Effector memory CD4-positive, alpha-beta T cell (primary cell): ENCODE data around the gene NEK11.

Experiments used
- DNase-seq, 3 donors: peaks; one replicate each; pipeline ENCODE4 v3.0.0-alpha.2; 2020
- H3K27ac ChIP-seq: 2 replicates; pipeline ENCODE4 v1.7.0; 2013; ENCODE audit warnings: mild to moderate bottlenecking, low read length, moderate library complexity; ENCODE audit not compliant: insufficient read depth, poor library complexity, severe bottlenecking
- H3K27me3 ChIP-seq: replicated peaks from 2 replicates; pipeline ENCODE4 v1.7.0; 2013; ENCODE audit warnings: mild to moderate bottlenecking, low read length; ENCODE audit not compliant: insufficient read depth, control insufficient read depth, poor library complexity, severe bottlenecking
- H3K36me3 ChIP-seq: 2 replicates; pipeline ENCODE4 v1.7.0; 2013; ENCODE audit warnings: mild to moderate bottlenecking, low read length, moderate library complexity; ENCODE audit not compliant: control insufficient read depth, insufficient read depth
- H3K4me1 ChIP-seq: 2 replicates; pipeline ENCODE4 v1.7.0; 2013; ENCODE audit warnings: low read length, mild to moderate bottlenecking; ENCODE audit not compliant: control insufficient read depth, insufficient read depth, poor library complexity, severe bottlenecking
- H3K4me3 ChIP-seq: 2 replicates; pipeline ENCODE4 v1.7.0; 2013; ENCODE audit warnings: low read length, low read depth, mild to moderate bottlenecking; ENCODE audit not compliant: insufficient read depth, poor library complexity, severe bottlenecking
- H3K9me3 ChIP-seq: 2 replicates; pipeline ENCODE4 v1.7.0; 2013; ENCODE audit warnings: mild to moderate bottlenecking, low read length, moderate library complexity; ENCODE audit not compliant: control insufficient read depth

NEK11 gene

GRCh38 chr3:131306242-131306641 is 279.6 kb downstream of the NEK11 start:
- H3K27ac ChIP-seq = no peak overlapping the region
- H3K9me3 ChIP-seq = no peaks in the 10 kb centered on the region
- H3K4me3 ChIP-seq = no peak overlapping the region
- DNase-seq = no peak
- H3K4me1 ChIP-seq = no peaks in the 10 kb centered on the region
- no peaks in the 10 kb centered on the region for H3K36me3 ChIP-seq
- no peaks in the 10 kb centered on the region for H3K27me3 ChIP-seq

GRCh38 chr3:131314318-131314717 is 287.6 kb downstream of the NEK11 start:
- H3K27ac ChIP-seq = no peak overlapping the region
- no peaks in the 10 kb centered on the region for H3K27me3 ChIP-seq
- no peak for DNase-seq
- no peaks in the 10 kb centered on the region for H3K36me3 ChIP-seq
- H3K4me3 ChIP-seq = no peak overlapping the region
- H3K4me1 ChIP-seq = no peaks in the 10 kb centered on the region
- no peaks in the 10 kb centered on the region for H3K9me3 ChIP-seq

GRCh38 chr3:131315162-131315561 is 288.5 kb downstream of the NEK11 start:
- H3K4me3 ChIP-seq = no peak overlapping the region
- no peaks in the 10 kb centered on the region for H3K27me3 ChIP-seq
- H3K36me3 ChIP-seq = no peaks in the 10 kb centered on the region
- H3K9me3 ChIP-seq = no peaks in the 10 kb centered on the region
- no peak overlapping the region for H3K27ac ChIP-seq
- DNase-seq = no peak
- H3K4me1 ChIP-seq = no peaks in the 10 kb centered on the region

GRCh38 chr3:131317667-131318066 is 291.0 kb downstream of the NEK11 start:
- DNase-seq = no peak
- Histone ChIP-seq H3K27me3 (no peaks in the 10 kb centered on the region), H3K27ac (no peak overlapping the region), H3K4me3 (no peak overlapping the region), H3K4me1 (no peaks in the 10 kb centered on the region), H3K9me3 (no peaks in the 10 kb centered on the region), H3K36me3 (no peaks in the 10 kb centered on the region)

- DNase-seq = no peak
- Histone ChIP-seq H3K4me1 (no peaks in the 10 kb centered on the region), H3K36me3 (no peaks in the 10 kb centered on the region), H3K4me3 (no peak overlapping the region), H3K27ac (no peak overlapping the region), H3K9me3 (no peaks in the 10 kb centered on the region), H3K27me3 (no peaks in the 10 kb centered on the region)
Observed at GRCh38 chr3:131323014-131323413, 296.3 kb downstream of the NEK11 start.

GRCh38 chr3:131323792-131324191 is 297.1 kb downstream of the NEK11 start:
- no peak for DNase-seq
- Histone ChIP-seq H3K4me3 (no peak overlapping the region), H3K27ac (no peak overlapping the region), H3K4me1 (no peaks in the 10 kb centered on the region), H3K36me3 (no peaks in the 10 kb centered on the region), H3K9me3 (no peaks in the 10 kb centered on the region), H3K27me3 (no peaks in the 10 kb centered on the region)

GRCh38 chr3:131324923-131325322 is 298.2 kb downstream of the NEK11 start:
- H3K9me3 ChIP-seq = no peaks in the 10 kb centered on the region
- no peaks in the 10 kb centered on the region for H3K4me1 ChIP-seq
- DNase-seq = no peak
- H3K4me3 ChIP-seq = no peak overlapping the region
- H3K27me3 ChIP-seq = no peaks in the 10 kb centered on the region
- no peaks in the 10 kb centered on the region for H3K36me3 ChIP-seq
- no peak overlapping the region for H3K27ac ChIP-seq

- no peaks in the 10 kb centered on the region for H3K27me3 ChIP-seq
- H3K4me3 ChIP-seq = no peak overlapping the region
- no peaks in the 10 kb centered on the region for H3K9me3 ChIP-seq
- H3K4me1 ChIP-seq = no peaks in the 10 kb centered on the region
- H3K36me3 ChIP-seq = no peaks in the 10 kb centered on the region
- H3K27ac ChIP-seq = no peak overlapping the region
- DNase-seq = no peak
Observed at GRCh38 chr3:131326307-131326706, 299.6 kb downstream of the NEK11 start.

GRCh38 chr3:131328721-131329120 is 302.0 kb downstream of the NEK11 start:
- no peaks in the 10 kb centered on the region for H3K9me3 ChIP-seq
- no peaks in the 10 kb centered on the region for H3K27me3 ChIP-seq
- no peaks in the 10 kb centered on the region for H3K4me1 ChIP-seq
- no peak overlapping the region for H3K4me3 ChIP-seq
- H3K36me3 ChIP-seq = no peaks in the 10 kb centered on the region
- no peak overlapping the region for H3K27ac ChIP-seq
- DNase-seq = no peak

- no peak for DNase-seq
- H3K27ac ChIP-seq = no peak overlapping the region
- H3K36me3 ChIP-seq = no peaks in the 10 kb centered on the region
- no peaks in the 10 kb centered on the region for H3K4me1 ChIP-seq
- no peak overlapping the region for H3K4me3 ChIP-seq
- H3K9me3 ChIP-seq = no peaks in the 10 kb centered on the region
- H3K27me3 ChIP-seq = no peaks in the 10 kb centered on the region
Observed at GRCh38 chr3:131329774-131330173, 303.1 kb downstream of the NEK11 start.
